ENCODE measurements around the gene FBXL20.

The FBXL20 gene

DNA sequence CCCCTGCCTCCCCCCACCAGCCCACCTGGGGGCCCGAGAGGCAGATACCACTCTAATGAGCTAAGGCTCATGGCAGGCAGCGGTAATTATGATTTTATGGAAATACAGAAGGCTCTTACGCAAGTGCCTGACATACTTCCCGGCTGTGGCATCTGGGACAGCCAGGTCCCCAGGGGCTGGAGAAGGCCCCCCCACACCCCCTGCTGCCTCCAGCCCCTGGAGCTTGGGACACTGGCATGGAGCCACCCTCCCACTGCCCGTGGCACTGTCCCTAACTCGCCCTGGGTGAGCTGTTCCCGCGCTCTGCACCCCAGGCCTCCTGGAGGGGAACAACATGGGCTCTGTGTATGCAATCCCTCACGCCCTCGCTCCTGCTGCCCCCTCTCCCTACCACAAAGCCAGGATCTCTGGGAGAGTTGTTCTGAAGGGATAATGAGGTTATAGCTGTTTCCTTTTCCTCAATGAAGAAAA, 170.3 kb downstream of the FBXL20 start:
- in situ Hi-C loops (cut with HindIII; ENCODE audit: low sequenced_read_pairs) = no loop called here
- TF ChIP-seq, protein P1, sequence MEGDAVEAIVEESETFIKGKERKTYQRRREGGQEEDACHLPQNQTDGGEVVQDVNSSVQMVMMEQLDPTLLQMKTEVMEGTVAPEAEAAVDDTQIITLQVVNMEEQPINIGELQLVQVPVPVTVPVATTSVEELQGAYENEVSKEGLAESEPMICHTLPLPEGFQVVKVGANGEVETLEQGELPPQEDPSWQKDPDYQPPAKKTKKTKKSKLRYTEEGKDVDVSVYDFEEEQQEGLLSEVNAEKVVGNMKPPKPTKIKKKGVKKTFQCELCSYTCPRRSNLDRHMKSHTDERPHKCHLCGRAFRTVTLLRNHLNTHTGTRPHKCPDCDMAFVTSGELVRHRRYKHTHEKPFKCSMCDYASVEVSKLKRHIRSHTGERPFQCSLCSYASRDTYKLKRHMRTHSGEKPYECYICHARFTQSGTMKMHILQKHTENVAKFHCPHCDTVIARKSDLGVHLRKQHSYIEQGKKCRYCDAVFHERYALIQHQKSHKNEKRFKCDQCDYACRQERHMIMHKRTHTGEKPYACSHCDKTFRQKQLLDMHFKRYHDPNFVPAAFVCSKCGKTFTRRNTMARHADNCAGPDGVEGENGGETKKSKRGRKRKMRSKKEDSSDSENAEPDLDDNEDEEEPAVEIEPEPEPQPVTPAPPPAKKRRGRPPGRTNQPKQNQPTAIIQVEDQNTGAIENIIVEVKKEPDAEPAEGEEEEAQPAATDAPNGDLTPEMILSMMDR (IDR thresholded peaks at IDR 0.05; ENCODE audit: low read depth, low read length) = no peak
- no peak for DNase-seq (ENCODE audit: low read depth, low spot score)
- H3K4me3 ChIP-seq (ENCODE audit: low read depth, low read length) = no peak overlapping the region

DNA sequence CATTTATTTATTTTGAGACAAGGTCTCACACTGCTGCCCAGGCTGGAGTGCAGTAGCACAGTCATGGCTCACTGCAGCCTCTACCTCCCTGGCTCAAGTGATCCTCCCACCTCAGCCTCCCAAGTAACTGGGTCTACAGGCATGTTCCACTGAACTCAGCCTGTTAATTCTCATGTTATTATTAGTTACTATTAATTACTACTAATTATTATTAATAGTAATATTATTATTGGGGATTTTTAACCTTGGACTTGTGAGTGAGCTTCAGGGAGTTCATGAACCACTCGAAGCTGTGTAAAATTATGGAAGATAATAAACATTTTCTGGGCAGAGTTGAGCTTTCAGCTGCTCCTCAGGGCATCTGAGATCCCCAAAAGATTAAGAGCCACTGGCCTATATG, 171.1 kb downstream of the FBXL20 start:
- no peak for DNase-seq (ENCODE audit: low read depth, low spot score)
- in situ Hi-C loops (cut with HindIII; ENCODE audit: low sequenced_read_pairs) = no loop called here
- H3K4me3 ChIP-seq (ENCODE audit: low read depth, low read length) = no peak overlapping the region
- TF ChIP-seq, protein P1 (IDR thresholded peaks at IDR 0.05; ENCODE audit: low read depth, low read length) = no peak

DNA sequence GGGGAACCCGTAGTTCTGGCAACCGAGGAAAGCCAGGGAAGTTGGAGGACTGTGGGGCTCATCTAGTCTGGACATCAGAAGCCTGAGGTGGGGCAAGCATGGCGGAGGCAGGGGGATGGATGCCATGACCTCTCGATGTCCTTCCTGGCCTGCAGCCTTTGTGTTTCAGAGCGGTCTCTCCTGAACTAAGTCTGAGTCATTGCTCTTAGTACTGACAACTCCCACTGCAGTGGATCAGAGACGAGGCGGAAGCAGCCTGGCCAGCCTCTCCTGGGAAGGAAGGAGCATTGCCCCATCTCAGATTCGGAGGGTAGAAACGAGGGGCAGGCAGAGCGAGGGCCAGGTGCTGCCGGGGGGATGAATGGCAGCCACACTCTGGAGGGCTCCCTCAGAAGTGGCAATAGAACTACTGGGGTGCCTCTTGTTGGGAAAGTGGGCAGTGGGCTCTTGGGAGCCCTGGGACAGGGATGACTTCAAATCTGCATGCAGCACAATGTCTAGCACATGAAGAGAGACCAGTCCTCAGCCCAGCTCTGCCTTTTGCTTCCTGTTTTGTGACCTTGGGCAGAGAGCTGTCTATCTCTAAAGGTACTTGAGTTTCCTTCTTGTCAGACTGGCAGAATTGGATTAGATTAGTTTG, 172.0 kb downstream of the FBXL20 start:
- in situ Hi-C loops (cut with HindIII; ENCODE audit: low sequenced_read_pairs) = no loop called here
- H3K4me3 ChIP-seq (ENCODE audit: low read depth, low read length) = no peak overlapping the region
- TF ChIP-seq, protein P1 (IDR thresholded peaks at IDR 0.05; ENCODE audit: low read depth, low read length) = no peak
- DNase-seq (ENCODE audit: low read depth, low spot score) = no peak

DNA sequence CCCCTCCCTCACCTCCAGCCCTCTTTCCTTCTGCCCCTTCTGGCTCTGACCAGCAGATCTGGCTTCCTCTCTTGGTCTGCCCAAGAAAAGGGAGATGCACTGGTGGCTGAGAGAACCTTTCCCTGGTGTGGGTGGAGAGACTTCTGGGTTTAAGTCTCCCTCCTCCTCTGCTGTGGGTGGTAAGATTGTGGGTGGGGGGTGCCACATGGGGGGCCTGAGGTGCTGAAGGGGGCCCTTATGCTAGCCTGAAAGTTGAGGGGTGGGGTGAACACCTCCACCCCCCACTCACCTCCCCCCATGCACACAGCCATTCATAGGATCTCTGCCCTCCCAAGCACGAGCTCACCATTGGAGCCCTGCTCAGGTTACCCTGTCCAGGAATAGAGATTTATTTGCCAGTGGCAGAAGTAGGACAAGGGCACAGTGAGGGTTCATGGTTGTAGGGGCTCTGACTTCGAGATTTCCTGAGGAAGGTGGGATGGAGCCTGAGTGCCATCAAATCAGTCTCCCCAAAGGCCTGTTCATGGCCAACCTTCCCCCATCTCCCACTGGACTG, 174.0 kb downstream of the FBXL20 start:
- H3K4me3 ChIP-seq (ENCODE audit: low read depth, low read length) = no peak overlapping the region
- no peak for DNase-seq (ENCODE audit: low read depth, low spot score)
- TF ChIP-seq, protein P1 (IDR thresholded peaks at IDR 0.05; ENCODE audit: low read depth, low read length) = no peak
- in situ Hi-C loops (cut with HindIII; ENCODE audit: low sequenced_read_pairs) = no loop called here

DNA sequence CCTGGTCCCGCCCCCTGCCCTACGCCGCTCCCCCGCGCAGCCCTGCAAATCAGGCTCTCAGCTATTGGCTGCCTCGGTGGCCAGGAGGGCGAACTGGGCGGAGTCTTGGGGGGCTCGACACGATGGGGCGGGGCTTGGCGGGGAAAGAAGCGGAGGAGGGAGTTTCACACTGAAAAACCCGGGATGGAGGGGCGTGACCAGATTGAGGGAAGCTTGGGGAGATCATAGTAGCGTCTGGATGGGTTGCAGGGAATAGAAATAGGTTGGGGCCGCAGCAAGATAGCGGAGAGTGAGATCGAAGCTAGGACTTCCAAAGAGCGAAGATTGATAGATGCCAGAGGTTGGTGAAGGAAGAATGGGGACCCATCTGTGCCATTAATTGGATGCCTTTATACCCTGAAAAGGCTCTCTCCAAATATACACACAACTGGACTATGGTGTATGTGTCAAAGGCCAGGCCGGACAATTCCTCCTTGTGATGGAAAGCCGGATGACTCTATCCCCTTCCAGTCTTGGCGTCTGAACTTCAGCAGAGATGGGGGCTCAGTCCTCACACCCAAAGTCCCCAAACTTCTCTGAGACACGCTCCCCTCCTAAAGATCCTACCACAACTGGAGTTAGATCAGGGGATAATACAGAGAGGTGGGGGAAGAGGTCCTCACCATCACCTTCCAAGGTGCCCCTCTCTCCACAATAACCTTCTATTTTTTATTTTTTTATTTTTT, 175.3 kb downstream of the FBXL20 start:
- peak overlapping the region; percentile 24 for H3K4me3 ChIP-seq (ENCODE audit: low read depth, low read length)
- DNase-seq (ENCODE audit: low read depth, low spot score) = peak; percentile 14
- in situ Hi-C loops (cut with HindIII; ENCODE audit: low sequenced_read_pairs) = no loop called here

DNA sequence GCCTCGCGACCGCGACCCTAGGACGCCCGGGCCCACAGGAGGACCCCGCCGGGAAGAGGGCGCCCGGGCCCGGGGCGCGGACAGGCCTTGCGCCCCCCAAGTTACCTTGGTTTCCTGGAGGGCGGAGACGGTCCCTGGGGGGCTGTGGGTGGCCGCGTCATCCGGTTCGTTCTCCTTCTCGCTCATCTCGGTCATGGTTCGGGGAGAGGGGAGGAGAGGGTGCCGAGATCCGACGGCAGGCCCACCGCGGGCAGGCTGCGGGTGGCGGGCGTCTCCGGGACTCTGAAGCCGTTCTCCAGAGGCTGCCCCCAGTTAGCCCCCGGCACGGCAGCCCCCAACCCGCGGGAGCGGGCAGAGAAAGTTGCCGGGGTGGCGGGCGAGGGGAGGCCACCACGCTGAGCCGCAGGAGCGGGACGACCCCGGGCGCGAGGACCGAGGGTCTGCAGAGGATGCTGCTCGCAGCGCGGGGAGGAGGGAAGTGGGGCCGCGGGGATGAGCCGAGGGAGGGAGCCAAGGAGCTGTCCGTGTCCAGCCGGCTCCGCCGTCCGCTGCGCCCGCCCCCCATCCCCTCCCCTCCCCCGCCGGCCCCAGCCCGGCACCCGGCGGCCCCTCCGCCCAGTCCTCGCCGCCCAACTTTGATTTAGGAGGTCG, 176.0 kb downstream of the FBXL20 start, which contains the start of gene STAC2:
STAC2 (minus strand) TSS at position 638 of the 651 bp plus-strand sequence; CDS start at position 195, 443 bp downstream.
- no peak for DNase-seq (ENCODE audit: low read depth, low spot score)
- TF ChIP-seq, protein P1 (IDR thresholded peaks at IDR 0.05; ENCODE audit: low read depth, low read length) = no peak
- peak within 1 kb of the TSS; percentile 24 for H3K4me3 ChIP-seq (ENCODE audit: low read depth, low read length)
- in situ Hi-C loops (cut with HindIII; ENCODE audit: low sequenced_read_pairs) = no loop called here

More for the DNA sequence above, 175.3 kb downstream of the FBXL20 start:
- TF ChIP-seq, protein P1 (IDR thresholded peaks at IDR 0.05; ENCODE audit: low read depth, low read length) = no peak

All from astrocyte of the spinal cord (primary cell).